Mesenchymal stem cell (in vitro differentiated cells and primary cell): Measurements from ENCODE around the gene ACOT9.

Experiments
- DNase-seq: peaks from one replicate; pipeline ENCODE4 v3.0.0-alpha.2; 2013
- H2AFZ ChIP-seq: one replicate; pipeline ENCODE4 v1.6.1; 2013; ENCODE audit warnings: low read depth, mild to moderate bottlenecking, control low read depth, inconsistent platforms, low read length, moderate library complexity
- H2AK5ac ChIP-seq: 2 replicates; pipeline ENCODE4 v1.6.1; 2013; ENCODE audit warnings: low read length, moderate library complexity, mild to moderate bottlenecking, inconsistent platforms; ENCODE audit not compliant: severe bottlenecking
- H2BK120ac ChIP-seq: one replicate; pipeline ENCODE4 v1.6.1; 2013; ENCODE audit warnings: low read depth, mild to moderate bottlenecking, inconsistent platforms, low read length, moderate library complexity
- H2BK12ac ChIP-seq, 2 experiments: one replicate each; pipeline ENCODE4 v1.6.1; 2013; ENCODE audit warnings: inconsistent platforms in 2 of 2, low read length in 2 of 2, mild to moderate bottlenecking in 2 of 2, moderate library complexity in 2 of 2, control low read depth in 1 of 2
- H2BK15ac ChIP-seq: one replicate; pipeline ENCODE4 v1.6.1; 2013; ENCODE audit warnings: mild to moderate bottlenecking, low read depth, inconsistent platforms; ENCODE audit not compliant: poor library complexity, severe bottlenecking
- H2BK5ac ChIP-seq: 2 replicates; pipeline ENCODE4 v1.6.1; 2013; ENCODE audit warnings: low read depth, mild to moderate bottlenecking, low read length, control low read depth, inconsistent platforms; ENCODE audit not compliant: poor library complexity, severe bottlenecking
- H3K14ac ChIP-seq, 2 experiments: one replicate each; pipeline ENCODE4 v1.6.1; 2013; ENCODE audit warnings: inconsistent platforms in 2 of 2, low read length in 2 of 2, control low read depth in 1 of 2, mild to moderate bottlenecking in 1 of 2, moderate library complexity in 1 of 2
- H3K18ac ChIP-seq, 2 experiments: one replicate each; pipeline ENCODE4 v1.6.1; 2013; ENCODE audit warnings: inconsistent platforms in 2 of 2, low read length in 2 of 2, control low read depth in 1 of 2, low read depth in 1 of 2, mild to moderate bottlenecking in 1 of 2
- H3K23ac ChIP-seq, 2 experiments: one replicate each; pipeline ENCODE4 v1.6.1; 2013; ENCODE audit warnings: inconsistent platforms in 2 of 2, low read length in 2 of 2, mild to moderate bottlenecking in 2 of 2, moderate library complexity in 2 of 2, control low read depth in 1 of 2
- H3K27ac ChIP-seq: 2 replicates; pipeline ENCODE4 v1.5.1; 2013; ENCODE audit warnings: mild to moderate bottlenecking, moderate library complexity, low read length, control low read depth, inconsistent platforms; ENCODE audit not compliant: poor library complexity, severe bottlenecking
- H3K27me3 ChIP-seq, 2 experiments: 2 replicates each; pipeline versions ENCODE4 v1.6.1 to v1.7.0; 2013; ENCODE audit warnings: low read length in 2 of 2, mild to moderate bottlenecking in 2 of 2, moderate library complexity in 2 of 2, control low read depth in 1 of 2, inconsistent platforms in 1 of 2; ENCODE audit not compliant: control insufficient read depth in 1 of 2, insufficient read depth in 1 of 2
- H3K36me3 ChIP-seq, 2 experiments: 2 replicates each; pipeline versions ENCODE4 v1.6.1 to v1.7.0; 2013; ENCODE audit warnings: low read length in 2 of 2, control low read depth in 1 of 2, inconsistent platforms in 1 of 2, low read depth in 1 of 2, mild to moderate bottlenecking in 1 of 2; ENCODE audit not compliant: insufficient read depth in 2 of 2, control insufficient read depth in 1 of 2
- H3K4ac ChIP-seq, 2 experiments: one replicate each; pipeline ENCODE4 v1.6.1; 2013; ENCODE audit warnings: inconsistent platforms in 2 of 2, low read length in 2 of 2, mild to moderate bottlenecking in 2 of 2, moderate library complexity in 2 of 2, control low read depth in 1 of 2, low read depth in 1 of 2
- H3K4me1 ChIP-seq: 2 replicates; pipeline ENCODE4 v1.6.1; 2013; ENCODE audit warnings: low read depth, low read length, control low read depth; ENCODE audit not compliant: control insufficient read depth, insufficient read depth
- H3K4me2 ChIP-seq: 2 replicates; pipeline ENCODE4 v1.6.1; 2013; ENCODE audit warnings: low read length, mild to moderate bottlenecking, inconsistent platforms; ENCODE audit not compliant: poor library complexity, severe bottlenecking
- H3K4me3 ChIP-seq, 2 experiments: 2 replicates each; pipeline versions ENCODE4 v1.5.1 to v1.7.0; 2013; ENCODE audit warnings: low read length in 2 of 2, mild to moderate bottlenecking in 2 of 2, control low read depth in 1 of 2, low read depth in 1 of 2; ENCODE audit not compliant: insufficient read depth in 1 of 2
- H3K79me1 ChIP-seq: replicated peaks from 2 replicates; pipeline ENCODE4 v1.6.1; 2013; ENCODE audit warnings: mild to moderate bottlenecking, control low read depth, low read length, inconsistent platforms; ENCODE audit not compliant: poor library complexity, severe bottlenecking
- H3K9ac ChIP-seq: 2 replicates; pipeline ENCODE4 v1.7.0; 2013; ENCODE audit warnings: mild to moderate bottlenecking, low read length, moderate library complexity
- H3K9me3 ChIP-seq: 2 replicates; pipeline ENCODE4 v1.7.0; 2013; ENCODE audit warnings: mild to moderate bottlenecking, low read length; ENCODE audit not compliant: control insufficient read depth
- H4K8ac ChIP-seq: one replicate; pipeline ENCODE4 v1.6.1; 2013; ENCODE audit warnings: inconsistent platforms, mild to moderate bottlenecking, low read length, moderate library complexity
- H4K91ac ChIP-seq: one replicate; pipeline ENCODE4 v1.6.1; 2013; ENCODE audit warnings: mild to moderate bottlenecking, low read length, inconsistent platforms
- WGBS: methylation state at CpG from one replicate; pipeline ENCODE4 v1.1.7; 2013; ENCODE audit warnings: mixed read lengths; 5-methylcytosine and 5-hydroxymethylcytosine counted together

ACOT9 gene

DNA sequence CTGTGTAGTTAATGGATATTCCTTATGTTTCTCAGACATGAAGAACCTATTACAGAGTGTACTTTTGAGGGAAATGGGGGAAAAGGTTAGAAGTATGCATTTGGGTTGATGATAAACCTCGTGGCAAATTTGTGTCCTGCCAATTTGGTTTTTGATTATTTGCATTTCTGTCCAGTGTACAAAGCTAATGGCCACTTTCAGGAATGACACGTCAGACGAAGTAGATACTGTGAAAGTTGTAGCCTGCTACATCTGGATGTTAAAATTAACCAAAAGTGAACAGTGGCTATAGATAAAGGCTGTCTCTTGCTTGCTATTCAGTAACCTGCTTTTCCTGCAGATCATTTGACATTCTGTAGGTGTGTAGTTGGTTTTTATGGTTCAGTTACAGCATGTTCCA is 74.7 kb downstream of the ACOT9 start:
- H3K4me3 ChIP-seq = peak overlapping the region in 1 of 2 experiments; percentile 88
- peaks cover 2% of the 10 kb centered on the region for H3K4me1 ChIP-seq
- no peak overlapping the region for H3K4ac ChIP-seq
- no peaks in the 10 kb centered on the region for H3K9me3 ChIP-seq
- H2AK5ac ChIP-seq = no peak overlapping the region
- peaks cover 0 to 9% of the 10 kb centered on the region in 2 experiments for H3K27me3 ChIP-seq
- peak overlapping the region; percentile 91 for H3K9ac ChIP-seq
- H3K14ac ChIP-seq = no peak overlapping the region
- no peak overlapping the region for H2BK12ac ChIP-seq
- WGBS = 2% methylated on average over 3 of the region's 3 CpGs
- H2BK15ac ChIP-seq = no peak overlapping the region
- H4K8ac ChIP-seq = no peak overlapping the region
- no peak overlapping the region for H3K18ac ChIP-seq
- no peak overlapping the region for H2AFZ ChIP-seq
- no peak overlapping the region for H2BK5ac ChIP-seq
- DNase-seq = peak; percentile 9
- H2BK120ac ChIP-seq = no peak overlapping the region
- no peaks in the 10 kb centered on the region for H3K79me1 ChIP-seq
- no peak overlapping the region for H3K23ac ChIP-seq
- H3K36me3 ChIP-seq = peaks cover 0 to 6% of the 10 kb centered on the region in 2 experiments
- H3K4me2 ChIP-seq = peak overlapping the region; percentile 77
- H4K91ac ChIP-seq = no peak overlapping the region
- H3K27ac ChIP-seq = no peak overlapping the region

DNA sequence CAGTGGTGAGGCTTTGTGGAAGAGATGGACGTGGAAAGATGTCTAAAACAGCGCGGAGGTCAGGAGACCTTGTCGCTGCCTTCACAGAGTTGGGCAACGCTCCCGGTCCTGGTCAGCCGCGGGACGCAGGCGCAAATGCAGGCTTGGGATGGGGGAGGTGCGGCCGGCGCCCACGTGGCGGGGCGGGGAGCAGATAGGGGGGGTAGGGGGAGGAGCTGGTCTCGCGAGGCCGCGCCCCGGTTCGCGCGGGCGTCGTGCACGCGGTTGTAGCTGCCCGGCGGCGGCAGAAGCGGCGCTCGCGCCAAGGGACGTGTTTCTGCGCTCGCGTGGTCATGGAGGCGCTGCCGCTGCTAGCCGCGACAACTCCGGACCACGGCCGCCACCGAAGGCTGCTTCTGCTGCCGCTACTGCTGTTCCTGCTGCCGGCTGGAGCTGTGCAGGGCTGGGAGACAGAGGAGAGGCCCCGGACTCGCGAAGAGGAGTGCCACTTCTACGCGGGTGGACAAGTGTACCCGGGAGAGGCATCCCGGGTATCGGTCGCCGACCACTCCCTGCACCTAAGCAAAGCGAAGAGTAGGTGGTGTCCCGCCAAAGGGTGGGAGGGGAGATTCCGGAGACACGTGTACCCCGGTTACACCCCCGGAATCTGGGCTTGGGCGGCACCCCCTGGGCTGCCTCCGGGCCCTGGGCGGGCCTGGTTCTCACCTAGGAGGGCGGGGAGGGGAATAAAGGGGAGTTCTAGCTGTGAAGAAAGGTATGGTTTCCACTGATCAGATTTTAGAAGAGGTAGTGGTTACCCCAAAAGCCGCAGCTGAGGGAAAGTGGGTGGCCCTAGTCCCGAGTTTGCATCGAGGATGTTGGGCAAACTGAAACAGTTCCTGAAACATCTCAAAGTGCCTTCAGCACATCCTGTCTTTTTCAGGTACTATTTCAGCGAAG is 75.6 kb downstream of the ACOT9 start, which contains the start of gene PRDX4:
TSS of gene PRDX4 (plus strand) at position 255 of the 939 bp plus-strand sequence. CDS start at position 333, 78 bp downstream.
- WGBS = under 1% methylated on average over 24 of the region's 73 CpGs
- peak within 1 kb of the TSS in 1 of 2 experiments; percentile 51 for H3K4ac ChIP-seq
- H4K91ac ChIP-seq = peak within 1 kb of the TSS; percentile 86

DNA sequence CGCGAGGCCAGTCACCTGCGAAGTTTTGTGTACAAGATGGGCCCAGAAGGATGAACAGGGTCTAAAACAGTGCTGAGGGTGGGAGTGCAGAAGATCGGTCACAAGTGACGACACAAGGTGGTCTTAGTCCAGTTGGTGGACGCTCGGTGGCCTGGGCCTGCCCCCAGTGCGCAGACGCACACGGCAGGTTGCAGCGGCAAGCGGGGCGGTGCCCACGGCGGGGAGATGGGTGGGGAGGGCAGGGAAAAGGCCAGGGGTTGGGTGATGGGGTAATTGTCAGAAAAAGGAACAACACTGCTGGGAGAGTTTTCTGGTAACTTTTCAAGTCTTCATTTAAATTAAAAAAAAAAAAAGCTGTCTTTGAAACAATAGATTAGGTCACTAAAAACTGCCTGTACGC is 76.8 kb downstream of the ACOT9 start:
- 99% methylated on average over 7 of the region's 16 CpGs for WGBS
- peaks cover 0 to 9% of the 10 kb centered on the region in 2 experiments for H3K27me3 ChIP-seq

More for the DNA sequence above, 75.6 kb downstream of the ACOT9 start, which contains the start of gene PRDX4:
- H3K23ac ChIP-seq = peak within 1 kb of the TSS in 1 of 2 experiments; percentile 80
- H2BK120ac ChIP-seq = no peak within 1 kb of the TSS
- H3K4me3 ChIP-seq = peak within 1 kb of the TSS; percentile 83 to 88
- no peaks in the 10 kb centered on the region for H3K9me3 ChIP-seq
- H3K79me1 ChIP-seq = no peaks in the 10 kb centered on the region
- H2BK15ac ChIP-seq = peak within 1 kb of the TSS; percentile 94
- H3K27ac ChIP-seq = peak within 1 kb of the TSS; percentile 84
- peak within 1 kb of the TSS; percentile 21 to 84 for H3K18ac ChIP-seq
- peaks cover 0 to 6% of the 10 kb centered on the region in 2 experiments for H3K36me3 ChIP-seq
- peaks cover 2% of the 10 kb centered on the region for H3K4me1 ChIP-seq
- peak within 1 kb of the TSS in 1 of 2 experiments; percentile 91 for H3K14ac ChIP-seq
- peak; percentile 87 for DNase-seq
- H2BK12ac ChIP-seq = peak within 1 kb of the TSS in 1 of 2 experiments; percentile 39
- H3K9ac ChIP-seq = peak within 1 kb of the TSS; percentile 91
- peak within 1 kb of the TSS; percentile 77 for H3K4me2 ChIP-seq
- H4K8ac ChIP-seq = peak within 1 kb of the TSS; percentile 77
- peak within 1 kb of the TSS; percentile 42 for H2AFZ ChIP-seq
- H3K27me3 ChIP-seq = peaks cover 0 to 9% of the 10 kb centered on the region in 2 experiments
- H2AK5ac ChIP-seq = peak within 1 kb of the TSS; percentile 80
- peak within 1 kb of the TSS; percentile 44 for H2BK5ac ChIP-seq

DNA sequence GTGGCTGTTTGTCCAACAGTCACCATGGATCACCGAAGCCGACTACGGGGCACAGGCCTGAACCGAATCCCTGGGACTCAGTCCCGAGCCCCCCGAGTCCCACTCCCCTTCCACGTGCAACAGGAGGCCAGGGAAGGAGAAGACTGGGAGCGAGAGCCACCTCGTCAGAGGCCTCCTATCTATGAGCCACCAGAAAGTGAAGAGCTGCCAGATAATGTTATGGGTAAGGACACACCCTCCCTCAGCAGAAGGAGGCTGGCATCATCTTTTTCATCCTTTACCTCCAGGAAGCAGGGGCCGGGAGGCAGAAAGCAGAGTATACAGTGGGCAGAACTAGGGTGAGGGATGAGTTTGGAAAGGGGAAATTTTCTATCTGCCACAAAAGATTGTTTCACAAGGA is 78.6 kb downstream of the ACOT9 start:
- WGBS = 88% methylated on average over 8 of the region's 10 CpGs
- Histone ChIP-seq H3K9ac (no peak overlapping the region), H3K14ac (no peak overlapping the region), H2AK5ac (no peak overlapping the region), H4K91ac (no peak overlapping the region), H3K4me1 (peaks cover 2% of the 10 kb centered on the region), H3K79me1 (no peaks in the 10 kb centered on the region), H2BK12ac (no peak overlapping the region), H3K36me3 (no peaks in the 10 kb centered on the region), H3K18ac (no peak overlapping the region), H3K27ac (no peak overlapping the region), H2BK5ac (no peak overlapping the region), H3K4ac (no peak overlapping the region), H2AFZ (no peak overlapping the region), H3K27me3 (no peaks in the 10 kb centered on the region), H2BK120ac (no peak overlapping the region), H4K8ac (no peak overlapping the region), H2BK15ac (no peak overlapping the region), H3K4me3 (no peak overlapping the region), H3K9me3 (no peaks in the 10 kb centered on the region), H3K4me2 (no peak overlapping the region), H3K23ac (no peak overlapping the region)
- no peak for DNase-seq

More for the DNA sequence above, 76.8 kb downstream of the ACOT9 start:
- Histone ChIP-seq H3K4me1 (peaks cover 2% of the 10 kb centered on the region), H3K4me2 (no peak overlapping the region), H4K91ac (peak overlapping the region; percentile 86), H3K14ac (no peak overlapping the region), H2AK5ac (peak overlapping the region; percentile 80), H3K27ac (no peak overlapping the region), H3K18ac (no peak overlapping the region), H2BK5ac (no peak overlapping the region), H2BK120ac (no peak overlapping the region), H3K23ac (no peak overlapping the region), H2AFZ (no peak overlapping the region), H3K9ac (no peak overlapping the region), H3K36me3 (peaks cover 0 to under 1% of the 10 kb centered on the region in 2 experiments), H3K79me1 (no peaks in the 10 kb centered on the region), H2BK15ac (peak overlapping the region; percentile 28), H2BK12ac (no peak overlapping the region), H3K4me3 (no peak overlapping the region), H3K4ac (peak overlapping the region in 1 of 2 experiments; percentile 51), H4K8ac (peak overlapping the region; percentile 77), H3K9me3 (no peaks in the 10 kb centered on the region)
- DNase-seq = no peak
